Iris pigment epithelial cell (primary cell): ENCODE results near the gene DNAH17.
A peak's percentile ranks its signal among the peaks of the same experiment; 100 is the strongest.

Experiments used
- DNase-seq: peaks from one replicate; pipeline ENCODE4 v3.0.0-alpha.2; 2011; ENCODE audit warnings: low read depth

Gene DNAH17

DNA sequence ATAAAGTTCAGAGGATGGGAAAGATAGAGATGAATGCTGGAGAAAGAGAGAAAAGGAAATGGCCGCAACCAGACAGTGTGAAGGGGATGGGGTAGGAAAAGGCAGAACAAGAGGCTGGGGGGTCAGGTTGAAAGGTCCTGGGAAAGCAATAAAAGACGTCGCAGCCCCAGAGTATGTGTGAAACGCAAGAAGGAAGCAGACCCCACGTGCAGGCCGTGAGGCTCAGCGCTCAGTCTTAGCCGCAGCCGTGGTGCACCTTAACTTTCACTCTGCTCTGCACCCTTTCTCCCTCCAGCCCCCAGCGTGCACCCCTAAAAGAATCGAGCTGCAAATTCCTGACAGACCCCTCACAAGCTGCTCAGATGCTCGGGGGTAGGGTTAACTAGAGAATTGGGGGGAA, 1.9 kb downstream of the DNAH17 start:
- DNase-seq, result no peak

DNA sequence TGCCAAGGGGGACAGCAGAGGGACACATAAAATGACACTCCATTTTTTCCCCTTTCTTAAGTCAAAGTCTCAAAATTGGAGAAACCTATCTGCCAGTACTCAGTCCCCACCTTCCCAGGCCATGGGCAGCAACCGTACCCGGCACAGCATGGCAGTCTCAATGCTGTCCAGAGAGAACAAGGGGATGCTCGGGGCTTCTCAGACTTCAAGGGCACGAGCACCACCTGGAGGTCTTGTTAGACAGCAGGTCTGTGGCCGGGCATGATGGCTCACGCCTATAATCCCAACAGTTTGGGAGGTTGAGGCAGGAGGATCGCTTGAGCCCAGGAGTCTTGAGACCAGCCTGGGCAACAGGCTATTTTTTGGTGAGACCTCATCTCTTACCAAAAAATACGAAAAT, 3.2 kb downstream of the DNAH17 start:
- DNase-seq, result no peak

DNA sequence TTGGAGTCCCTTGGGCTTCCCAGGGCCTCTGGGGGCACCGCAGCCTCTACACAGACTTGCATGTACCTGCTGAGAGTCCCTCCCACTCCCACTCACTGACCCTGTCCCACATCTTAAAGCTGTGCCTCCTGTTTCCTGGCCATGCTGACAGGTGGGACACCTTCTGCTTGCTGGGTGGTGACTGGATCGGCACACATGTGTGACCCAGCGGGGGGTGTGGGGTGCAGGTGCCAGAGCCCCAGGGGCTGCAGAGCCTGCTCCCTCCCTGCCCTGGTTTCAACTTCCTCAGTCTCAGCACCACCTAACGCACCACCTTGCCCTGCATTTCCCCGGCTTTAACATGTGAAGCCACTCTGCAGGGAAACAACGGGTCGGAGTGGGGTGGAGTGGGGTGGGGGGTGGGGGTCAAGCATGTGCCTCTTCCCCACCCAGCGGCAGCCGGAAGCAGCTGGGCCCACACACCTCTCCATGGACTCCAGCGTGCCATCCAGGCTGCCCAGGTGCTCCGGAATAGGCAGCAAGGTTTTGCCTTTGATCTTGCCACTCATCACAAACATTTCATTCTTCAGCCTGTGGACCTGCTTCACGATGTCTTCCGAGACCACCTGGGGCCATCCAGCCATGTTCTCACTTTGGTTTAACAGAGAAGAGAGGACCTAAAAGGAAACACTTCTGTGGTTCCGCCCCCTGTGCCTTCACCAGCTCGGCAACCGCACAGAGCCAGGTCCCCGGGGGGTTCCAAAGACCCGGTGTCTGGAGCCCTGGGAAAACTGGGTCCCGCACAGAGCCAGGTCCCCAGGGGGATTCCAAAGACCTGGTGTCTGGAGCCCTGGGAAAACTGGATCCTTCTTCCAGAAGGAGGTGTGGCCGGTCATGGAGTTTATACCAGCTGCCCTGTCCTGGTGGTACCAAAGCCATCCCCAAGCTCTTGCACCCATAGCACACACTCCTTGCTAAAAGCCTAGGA, 4.7 kb downstream of the DNAH17 start:
- DNase-seq, result no peak

DNA sequence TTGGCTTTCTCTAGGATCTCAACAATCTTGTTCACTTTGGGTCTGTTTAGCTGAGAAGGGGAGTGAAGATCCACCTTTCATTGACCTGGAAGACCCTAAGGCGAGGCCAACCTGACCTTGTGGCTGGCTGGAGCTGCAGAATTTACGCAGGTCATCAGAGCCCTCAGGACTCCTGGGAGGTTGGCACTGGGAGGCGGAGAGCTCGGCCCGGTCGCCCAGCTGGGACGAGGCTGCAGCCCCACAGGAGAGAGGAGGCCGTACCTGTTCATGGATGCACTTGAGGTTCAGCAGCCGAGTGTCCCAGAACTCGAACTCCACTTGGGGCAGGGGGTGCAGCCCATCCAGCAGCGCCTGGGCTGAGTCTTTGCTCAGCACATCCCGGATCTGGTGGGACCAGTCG, 5.9 kb downstream of the DNAH17 start:
- DNase-seq, result no peak

DNA sequence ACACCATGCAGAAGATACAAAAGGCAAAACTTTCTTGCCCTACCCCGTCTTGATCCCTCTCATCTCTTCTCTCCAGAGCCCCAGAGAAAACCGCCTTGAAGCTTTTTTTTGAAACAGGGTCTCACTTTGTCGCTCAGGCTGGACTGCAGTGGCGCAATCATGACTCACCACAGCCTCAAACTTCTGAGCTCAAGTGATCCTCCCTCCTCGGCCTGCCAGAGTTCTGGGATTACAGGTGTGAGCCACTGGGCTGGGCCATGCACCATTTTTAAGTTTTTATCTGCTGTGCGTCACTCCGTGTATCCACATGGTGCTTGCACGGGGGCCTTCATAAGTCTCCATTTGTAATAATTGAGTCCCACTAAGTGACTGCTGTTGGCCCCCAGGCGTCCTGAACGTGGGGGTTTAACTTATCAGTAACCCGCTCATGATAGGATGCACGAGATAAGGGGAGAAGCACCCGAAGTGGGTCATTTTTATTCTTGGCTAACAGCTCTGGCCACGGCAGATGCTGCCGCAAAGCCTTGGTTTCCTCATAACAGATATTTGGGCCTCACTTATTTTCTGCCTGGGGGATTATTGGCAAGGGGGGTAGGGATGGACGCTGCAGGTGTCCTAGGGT, 8.6 kb downstream of the DNAH17 start:
- DNase-seq, result peak; percentile 64

DNA sequence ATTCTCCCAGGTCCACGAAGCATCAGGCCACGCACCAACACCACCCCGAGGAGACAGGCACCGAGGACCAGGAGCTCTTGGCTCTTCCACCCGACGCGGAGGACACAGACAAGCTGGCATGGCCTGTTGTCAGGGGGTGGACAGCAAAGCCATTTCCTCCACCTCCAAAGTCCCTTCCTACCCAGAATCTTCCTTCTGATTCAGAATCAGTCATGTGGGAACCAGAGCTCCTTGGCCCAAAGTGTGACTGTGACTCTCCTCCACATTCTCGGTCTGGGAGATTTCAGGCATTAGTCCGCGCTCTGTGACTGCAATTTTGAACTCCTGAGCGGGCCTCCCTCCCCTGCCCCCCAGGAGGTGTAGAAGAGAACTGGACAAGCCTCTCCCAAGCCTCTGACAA, 9.2 kb downstream of the DNAH17 start:
- no peak for DNase-seq

DNA sequence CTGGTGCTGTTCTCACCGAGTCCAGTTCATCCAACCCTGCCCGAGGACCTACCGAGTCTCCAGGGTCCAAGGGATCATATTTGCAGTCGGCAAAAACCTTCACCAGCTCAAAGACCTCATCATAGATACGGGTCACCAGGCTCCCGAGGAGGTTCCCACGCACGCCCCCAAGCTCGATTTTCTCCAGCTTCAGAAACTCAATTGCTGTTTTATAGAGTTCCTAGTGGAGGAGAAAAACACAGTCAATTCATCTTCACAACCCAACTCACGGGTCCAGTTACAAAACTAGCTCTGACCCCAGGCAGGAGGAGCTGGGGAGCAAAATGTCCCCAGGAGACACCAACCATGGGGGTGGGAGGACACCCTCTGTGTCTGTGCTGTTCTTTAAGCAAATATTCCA, 10.2 kb downstream of the DNAH17 start:
- no peak for DNase-seq

DNA sequence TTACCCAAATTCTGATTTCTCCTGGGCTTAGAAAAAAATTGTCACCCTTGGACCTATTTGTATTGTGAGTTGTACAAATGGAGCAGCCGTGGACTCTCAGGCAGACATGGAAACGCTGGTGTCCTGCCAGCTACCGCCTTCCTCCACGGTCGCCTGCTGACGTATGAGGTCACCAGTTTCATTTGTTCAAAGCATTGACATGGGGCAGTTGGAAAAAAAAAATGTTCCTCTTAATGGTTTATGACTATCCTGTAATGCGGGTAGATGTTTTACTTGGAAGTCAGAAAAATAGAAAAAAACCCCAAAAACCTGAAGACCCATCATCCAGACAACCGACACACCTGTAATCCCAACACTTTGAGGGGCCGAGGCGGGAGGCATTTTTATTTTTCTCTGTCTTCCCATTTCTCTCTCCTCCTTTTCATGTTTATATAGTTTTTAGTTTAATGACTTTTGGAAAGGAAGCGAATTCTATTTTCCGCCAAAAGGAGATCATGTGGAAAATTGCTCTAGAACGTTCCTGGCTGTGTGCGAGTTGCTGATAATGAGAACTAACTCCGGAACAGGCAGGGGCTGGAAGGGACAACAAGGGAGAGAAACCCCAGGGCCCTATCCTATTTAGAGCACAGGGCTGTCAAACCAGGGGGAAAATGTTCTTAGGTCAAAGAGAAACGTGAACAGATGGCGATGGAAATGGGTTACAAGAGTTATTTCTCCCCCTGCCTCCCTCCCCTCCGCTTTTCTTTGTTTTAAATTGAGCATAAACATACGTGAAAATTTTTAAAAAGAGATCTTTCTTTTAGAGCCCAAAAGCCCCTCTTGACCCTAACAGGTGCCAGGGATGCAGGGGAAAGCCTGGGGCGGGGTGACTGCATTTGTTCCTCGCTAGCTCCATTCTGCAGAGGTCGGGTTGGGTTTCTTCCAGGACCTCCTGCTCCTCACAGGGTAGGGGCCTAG, 13.7 kb downstream of the DNAH17 start:
- no peak for DNase-seq

DNA sequence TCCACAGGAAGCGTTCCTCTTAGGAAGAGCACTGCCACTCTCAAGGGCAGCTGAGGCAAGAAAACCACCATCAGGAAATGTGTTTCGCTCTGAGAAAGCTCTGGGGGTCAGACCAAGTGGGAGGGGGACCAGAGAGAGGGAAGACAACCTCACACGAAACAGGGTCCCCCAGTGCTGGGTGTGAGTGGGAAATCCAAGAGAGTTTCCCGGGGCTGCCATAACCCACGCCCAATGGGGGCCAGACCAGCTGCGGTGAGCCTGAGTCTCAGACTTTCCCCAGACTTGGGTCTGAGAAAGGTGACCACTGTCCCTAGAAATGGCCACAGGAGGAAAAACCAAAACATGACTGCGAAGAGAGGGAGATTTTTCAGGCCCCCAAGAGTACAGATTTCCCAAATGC, 14.5 kb downstream of the DNAH17 start:
- DNase-seq, result no peak

DNA sequence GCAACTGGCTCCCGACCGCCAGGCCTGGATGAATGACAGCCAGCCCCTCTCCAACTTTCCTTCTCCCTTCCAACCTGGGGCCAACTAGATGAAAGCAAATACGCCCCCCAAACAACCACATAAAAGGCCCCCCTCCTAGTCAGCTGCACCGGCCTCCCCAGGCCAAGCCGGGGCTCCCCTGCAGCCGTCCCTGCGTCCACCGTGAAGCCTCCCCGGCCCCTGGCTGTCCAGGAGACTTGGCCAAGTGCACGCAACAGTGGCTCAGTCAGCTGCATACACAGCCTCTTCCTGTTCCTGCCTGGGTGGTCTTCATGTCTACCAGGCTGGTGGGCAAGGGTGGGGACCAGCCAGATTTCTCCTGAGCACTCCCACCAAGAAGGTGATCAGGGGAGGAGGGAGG, 16.0 kb downstream of the DNAH17 start:
- DNase-seq, result no peak

DNA sequence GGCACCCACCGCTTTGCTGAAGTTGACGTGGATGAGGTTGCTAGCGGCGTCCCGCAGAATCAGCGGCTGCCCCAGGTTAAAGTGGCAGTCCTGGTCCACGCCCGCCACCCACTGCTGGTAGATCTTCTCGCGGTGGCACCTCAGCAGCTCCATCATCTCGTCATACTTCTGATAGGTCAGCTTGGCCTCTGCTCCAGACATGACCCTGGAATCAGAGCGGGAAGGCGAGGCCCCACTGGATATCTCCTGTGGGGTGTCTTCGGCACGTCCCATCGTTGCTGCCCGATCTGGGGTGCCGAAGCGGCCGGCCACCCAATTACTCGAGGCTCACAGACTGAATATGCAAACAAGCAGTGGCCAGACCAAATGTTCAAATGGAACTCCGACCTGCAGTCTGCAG, 16.5 kb downstream of the DNAH17 start:
- no peak for DNase-seq

DNA sequence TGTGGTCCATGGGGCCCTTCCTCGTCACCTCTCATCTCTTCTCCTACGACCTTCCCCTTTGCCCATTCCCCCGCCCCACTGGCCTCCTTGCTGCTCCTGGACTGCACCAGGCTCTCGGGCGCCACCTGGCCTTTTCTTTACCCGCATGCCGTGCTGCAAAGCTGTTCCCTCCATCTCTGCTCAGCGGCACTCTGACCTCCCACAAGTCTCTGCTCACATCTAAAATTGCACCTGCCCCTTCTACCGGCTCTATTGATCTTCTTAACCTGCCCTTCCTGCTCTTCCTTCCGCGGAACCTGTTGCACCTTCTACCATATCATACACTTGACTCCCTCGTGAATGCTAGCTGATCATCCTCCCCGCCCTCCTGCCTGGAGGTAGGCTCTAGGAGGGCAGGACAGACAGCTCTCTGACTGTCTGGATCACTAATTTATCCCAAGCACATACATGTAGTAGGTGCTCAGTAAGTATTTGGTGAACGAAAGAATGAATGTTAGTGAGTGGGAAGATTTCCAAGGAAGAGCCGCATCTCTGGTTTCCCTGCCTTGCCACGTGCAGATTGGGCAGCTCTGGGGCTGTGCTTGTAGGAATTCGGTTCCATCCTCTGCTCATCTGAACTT, 17.3 kb downstream of the DNAH17 start:
- no peak for DNase-seq

DNA sequence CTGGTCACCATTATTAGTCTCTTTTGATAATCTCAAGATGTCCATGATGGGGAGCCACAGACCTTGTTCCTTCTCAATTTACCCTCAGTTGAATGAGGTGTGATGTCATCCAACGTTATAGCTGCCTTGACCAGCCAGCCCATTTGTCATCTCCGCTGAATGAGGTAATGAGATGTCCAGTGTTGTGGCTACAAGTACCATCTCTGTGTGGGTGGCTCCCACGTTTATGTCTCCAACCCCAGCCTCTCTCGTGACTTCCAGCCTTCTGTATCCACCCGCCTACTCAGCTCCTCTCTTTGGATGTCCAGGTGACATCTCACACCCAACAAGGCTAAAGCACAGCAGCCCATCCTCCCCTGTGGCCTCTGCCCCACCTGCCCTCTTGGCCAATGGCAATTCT, 18.2 kb downstream of the DNAH17 start:
- no peak for DNase-seq

DNA sequence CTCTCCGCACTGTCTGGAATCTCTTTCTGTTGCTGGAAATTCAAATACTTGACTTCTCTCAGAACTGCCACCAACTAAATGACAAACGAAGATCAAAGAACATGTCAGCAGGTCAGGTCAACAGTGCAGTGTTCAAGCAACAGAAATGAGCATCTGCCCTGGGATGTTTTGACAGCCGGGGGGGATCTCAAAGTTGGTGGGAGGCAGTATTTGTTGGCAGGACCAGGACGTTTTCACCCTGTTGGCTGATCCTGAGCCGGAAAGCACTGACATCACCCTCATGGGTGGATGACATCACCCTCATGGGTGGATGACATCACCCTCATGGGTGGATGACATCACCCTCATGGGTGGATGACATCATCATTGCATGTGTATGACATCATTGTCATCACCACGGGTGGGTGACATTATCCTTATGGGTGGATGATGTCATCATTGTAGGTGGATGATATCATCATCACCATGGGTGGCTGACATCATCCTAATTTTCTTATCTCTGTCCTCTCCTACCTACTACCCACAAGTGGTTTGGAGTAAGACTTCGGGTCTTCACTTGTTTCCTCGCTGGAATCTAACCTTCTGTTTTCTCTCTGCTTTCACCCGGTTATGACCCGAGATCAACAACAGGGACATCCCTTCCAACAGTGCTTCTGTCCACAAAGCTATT, 18.9 kb downstream of the DNAH17 start:
- peak; percentile 5 for DNase-seq

DNA sequence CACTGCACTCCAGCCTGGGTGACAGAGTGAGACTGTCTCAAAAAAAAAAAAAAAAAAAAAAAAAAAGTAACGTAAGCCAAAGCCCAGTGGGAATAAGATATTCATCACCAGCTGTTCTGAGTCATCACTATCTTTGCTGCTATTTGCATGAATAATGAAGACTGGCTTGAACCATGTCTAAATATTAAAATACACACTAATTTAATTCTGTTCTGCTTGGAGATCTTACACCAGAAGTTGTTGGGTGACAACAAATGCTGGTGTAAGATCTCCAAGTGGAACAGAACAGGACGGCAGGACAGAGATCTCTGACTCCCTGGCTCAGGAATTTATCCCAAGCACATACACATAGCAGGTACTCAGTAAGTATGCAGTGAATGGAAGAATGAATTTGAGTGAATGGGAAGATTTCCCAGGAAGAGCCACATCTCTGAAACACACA, 19.6 kb downstream of the DNAH17 start:
- peak; percentile 69 for DNase-seq

DNA sequence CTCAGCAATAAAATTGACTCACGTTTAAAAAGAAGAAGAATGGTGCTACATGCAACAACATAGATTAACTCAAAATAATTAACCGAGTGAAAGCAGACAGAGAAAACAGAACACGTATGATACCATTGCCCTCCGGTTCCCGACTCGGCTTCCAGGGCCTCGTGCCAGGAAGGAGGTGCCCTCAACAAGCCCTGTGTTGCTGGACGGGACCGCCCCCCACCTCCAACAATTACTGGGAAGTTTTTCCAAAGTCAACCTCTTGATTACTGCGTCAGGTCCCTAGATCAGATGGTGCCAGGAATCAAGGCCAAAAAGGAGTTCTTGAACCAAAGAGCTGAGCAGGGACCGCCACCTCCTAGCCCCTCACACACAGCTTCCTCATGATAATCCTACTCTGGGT, 20.4 kb downstream of the DNAH17 start:
- no peak for DNase-seq

DNA sequence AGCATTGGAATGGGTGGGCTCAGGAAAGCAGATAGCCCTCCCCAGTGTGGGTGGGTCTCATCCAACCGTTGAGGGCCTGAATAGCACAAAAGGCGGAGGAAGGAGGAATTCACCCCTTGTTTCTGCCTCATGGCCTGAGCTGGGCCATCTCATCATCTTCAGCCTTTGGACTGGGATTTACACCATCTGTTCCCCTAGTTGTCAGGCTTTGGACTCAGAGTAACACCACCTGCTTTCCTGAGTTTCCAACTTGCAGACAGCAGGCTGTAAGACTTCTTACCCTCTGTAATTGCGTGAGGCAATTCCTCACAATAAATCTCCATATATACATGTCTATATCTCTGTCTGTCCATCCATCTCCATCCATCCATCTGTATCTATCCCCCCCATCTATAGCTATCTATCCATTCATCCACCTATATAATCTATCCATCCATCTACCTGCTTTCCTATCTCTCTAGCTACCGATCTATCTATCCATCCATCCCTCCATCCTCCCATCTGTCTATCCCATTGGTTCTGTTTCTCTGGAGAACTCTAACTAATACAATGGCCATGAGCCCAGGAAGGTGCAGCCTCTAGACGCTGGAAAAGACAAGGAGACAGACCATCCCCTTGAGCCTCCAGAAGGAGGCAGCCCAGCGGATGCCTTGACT, 21.3 kb downstream of the DNAH17 start:
- DNase-seq, result no peak

DNA sequence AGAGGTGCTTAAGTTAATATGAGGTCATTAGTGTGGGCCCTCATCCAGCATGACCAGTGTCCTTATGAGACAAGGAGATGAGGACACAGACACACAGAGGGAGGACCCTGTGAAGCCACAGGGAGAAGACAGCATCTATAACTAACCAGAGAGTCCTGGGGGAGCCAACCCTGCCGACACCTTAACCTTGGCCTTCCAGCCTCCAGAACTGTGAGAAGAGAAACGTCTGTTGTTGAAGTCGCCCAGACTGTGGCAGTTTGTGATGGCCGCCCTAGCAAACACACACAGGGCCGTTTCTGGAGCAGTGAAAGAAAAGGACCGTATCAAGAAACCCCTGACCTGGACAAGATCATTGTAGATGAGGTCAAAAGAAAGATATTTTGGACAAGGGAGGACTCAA, 26.7 kb downstream of the DNAH17 start:
- DNase-seq, result no peak

DNA sequence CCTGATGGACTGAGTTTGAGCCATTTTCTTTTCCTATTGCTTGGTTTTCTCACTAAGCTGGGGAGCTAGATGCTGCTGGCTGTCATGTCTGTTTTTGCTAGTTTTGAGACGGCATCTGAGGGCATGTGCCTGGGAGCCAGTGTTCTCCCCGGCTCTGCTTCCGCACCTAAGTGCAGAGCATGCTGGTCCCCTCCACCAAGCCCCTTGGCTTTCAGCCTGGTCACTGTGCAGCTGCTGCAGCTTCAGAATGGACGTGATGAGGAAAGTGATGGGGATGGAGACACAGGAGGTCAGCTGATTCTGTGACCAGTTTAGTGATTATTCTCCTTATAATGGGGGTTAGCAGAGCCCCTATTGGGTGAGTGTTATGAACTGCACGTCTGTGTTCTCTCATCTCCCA, 28.5 kb downstream of the DNAH17 start:
- DNase-seq, result no peak

DNA sequence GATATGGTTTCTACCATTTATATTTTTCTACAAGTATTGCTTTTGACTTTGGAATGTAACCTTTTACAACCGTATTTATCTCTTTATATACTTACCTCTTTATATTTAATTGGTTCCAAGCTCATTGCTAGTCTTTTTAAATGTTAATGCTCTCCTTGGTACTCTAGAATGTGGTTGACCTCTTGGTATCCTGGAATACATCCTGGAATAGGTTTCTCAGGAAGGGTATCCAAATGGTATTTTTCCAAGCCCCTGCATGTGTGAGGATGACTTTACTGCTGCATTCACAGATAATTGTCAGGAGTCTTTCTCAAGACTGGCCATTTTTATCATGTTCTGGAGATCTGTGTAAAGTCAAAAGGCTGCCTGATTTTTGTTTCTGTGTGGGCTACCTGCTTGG, 30.2 kb downstream of the DNAH17 start:
- DNase-seq, result no peak

DNA sequence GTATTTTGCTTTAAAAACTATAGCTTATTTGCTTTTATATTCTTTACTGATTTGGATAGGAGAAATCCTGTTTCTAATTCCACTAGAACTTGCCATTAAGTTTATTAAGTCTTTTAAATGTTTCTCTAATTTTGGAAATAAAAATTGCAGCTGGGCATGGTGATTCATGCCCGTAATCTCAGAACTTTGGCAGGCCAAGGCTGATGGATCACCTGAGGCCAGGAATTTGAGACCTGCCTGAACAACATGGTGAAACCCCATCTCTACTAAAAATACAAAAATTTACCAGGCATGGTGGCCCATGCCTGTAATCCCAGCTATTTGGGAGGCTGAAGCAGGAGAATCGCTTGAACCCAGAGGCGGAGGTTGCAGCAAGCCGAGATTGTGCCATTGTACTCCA, 30.7 kb downstream of the DNAH17 start:
- no peak for DNase-seq
